Endothelial cell of umbilical vein (primary cell): Measurements from ENCODE around the gene LY6G6C. TPM values are rescaled to one million over a fixed set of nuclear protein-coding genes. Genes with fewer than 3 reads are reported as not detected.

Source experiments
- BruUV-seq: library from RNA; stranded (reverse); fragments of 400-500 nt; replicated peaks from 2 replicates; lab custom pipeline; 2021; lab: Mats Ljungman, UMichigan
- CTCF ChIA-PET: fragments of 300-600, 350-600 bp; sonication (Branson Sonifier 250); formaldehyde crosslinking; loops from one replicate; lab custom pipeline; 2021; ENCODE audit warnings: antibody characterized with exemption, inconsistent platforms; lab: Charles Lee
- POLR2A ChIA-PET: fragments of 300-600, 350-600 bp; sonication (Branson Sonifier 250); formaldehyde crosslinking; loops from one replicate; lab custom pipeline; 2021; ENCODE audit warnings: antibody characterized with exemption, inconsistent platforms; lab: Charles Lee
- DNase-seq: peaks from one replicate; pipeline ENCODE4 v3.0.0-alpha.2; 2011; ENCODE audit warnings: low read depth, low spot score
- FAIRE-seq: peaks from 2 replicates; lab custom pipeline; 2011; peaks lifted over from hg19 to GRCh38; lab: Jason Lieb, UNC
- H2AFZ ChIP-seq: 2 replicates; pipeline ENCODE4 v1.6.0; 2012; ENCODE audit warnings: low read depth, low read length, control low read depth, inconsistent platforms
- H3K27ac ChIP-seq: 2 replicates; pipeline ENCODE4 v1.5.1; 2011; ENCODE audit warnings: low read depth, mild to moderate bottlenecking, control low read depth, low read length, moderate library complexity; ENCODE audit not compliant: insufficient read depth
- H3K27me3 ChIP-seq, 2 experiments: 2 replicates each; pipeline versions ENCODE4 v1.6.0 to v1.6.1; 2011; ENCODE audit warnings: low read length in 2 of 2, mixed read lengths in 1 of 2; ENCODE audit not compliant: control insufficient read depth in 2 of 2, insufficient read depth in 2 of 2
- H3K36me3 ChIP-seq, 2 experiments: 2 replicates in 1 of 2; 3 replicates in 1 of 2; pipeline ENCODE4 v1.5.1; 2011; ENCODE audit warnings: low read length in 2 of 2, mild to moderate bottlenecking in 1 of 2, moderate library complexity in 1 of 2; ENCODE audit not compliant: control insufficient read depth in 2 of 2, insufficient read depth in 2 of 2; ENCODE audit errors: extremely low read depth in 1 of 2
- H3K4me1 ChIP-seq: 3 replicates; pipeline ENCODE4 v1.5.1; 2011; ENCODE audit warnings: mild to moderate bottlenecking, low read length; ENCODE audit not compliant: control insufficient read depth, insufficient read depth; ENCODE audit errors: extremely low read depth
- H3K4me2 ChIP-seq: 2 replicates; pipeline ENCODE4 v1.6.1; 2011; ENCODE audit warnings: low read length, control low read depth, mixed read lengths; ENCODE audit not compliant: insufficient read depth
- H3K4me3 ChIP-seq, 3 experiments: fragments of 200-600 bp in 1 of 3; sonication (generic), shearing (Covaris generic) in 1 of 3; replicated peaks in 1 of 3; 2 replicates each; pipeline ENCODE4 v1.5.1; 2011 to 2016; ENCODE audit warnings: control low read depth in 3 of 3, low read length in 3 of 3, mild to moderate bottlenecking in 2 of 3, inconsistent platforms in 1 of 3, low read depth in 1 of 3, moderate library complexity in 1 of 3; ENCODE audit not compliant: insufficient read depth in 1 of 3
- H3K79me2 ChIP-seq: 2 replicates; pipeline ENCODE4 v1.6.0; 2012; ENCODE audit warnings: low read length, inconsistent platforms; ENCODE audit not compliant: control insufficient read depth, insufficient read depth
- H3K9ac ChIP-seq: replicated peaks from 2 replicates; pipeline ENCODE3; 2011; ENCODE audit warnings: low read length, control low read depth; ENCODE audit not compliant: insufficient read depth; ENCODE audit errors: extremely low read depth
- H3K9me1 ChIP-seq: replicated peaks from 3 replicates; pipeline ENCODE4 v1.6.0; 2011; ENCODE audit warnings: mild to moderate bottlenecking, low read length; ENCODE audit not compliant: control insufficient read depth, insufficient read depth; ENCODE audit errors: extremely low read depth
- H3K9me3 ChIP-seq: replicated peaks from 2 replicates; pipeline ENCODE4 v1.5.1; 2012; ENCODE audit warnings: low read length, inconsistent platforms; ENCODE audit not compliant: control insufficient read depth, insufficient read depth
- H4K20me1 ChIP-seq: replicated peaks from 2 replicates; pipeline ENCODE3; 2011; ENCODE audit warnings: mild to moderate bottlenecking, low read length; ENCODE audit not compliant: control insufficient read depth, insufficient read depth; ENCODE audit errors: extremely low read depth
- CTCF ChIP-seq, 2 donors: IDR thresholded peaks; 1 replicate in 1 of 2; 2 replicates in 1 of 2; pipeline ENCODE4 v1.5.1; 2011; ENCODE audit warnings: low read length in 2 of 2, mild to moderate bottlenecking in 2 of 2, moderate library complexity in 2 of 2, control low read depth in 1 of 2, inconsistent platforms in 1 of 2, low read depth in 1 of 2; ENCODE audit not compliant: insufficient read depth in 1 of 2; ENCODE audit errors: extremely low read depth in 1 of 2
- EZH2 ChIP-seq: IDR thresholded peaks from 2 replicates; pipeline ENCODE4 v1.6.1; 2012; ENCODE audit warnings: borderline replicate concordance, low read depth, mild to moderate bottlenecking, moderate library complexity, low read length, inconsistent platforms; ENCODE audit not compliant: severe bottlenecking
- GATA2 ChIP-seq: IDR thresholded peaks from 2 replicates; pipeline ENCODE4 v1.7.0; 2011; ENCODE audit warnings: low read depth, mild to moderate bottlenecking, moderate library complexity, mixed read lengths, low read length; ENCODE audit not compliant: insufficient read length, insufficient read depth
- JUN ChIP-seq: IDR thresholded peaks from 2 replicates; pipeline ENCODE4 v1.6.1; 2011; ENCODE audit warnings: borderline replicate concordance, low read depth; ENCODE audit not compliant: insufficient read length, insufficient read depth
- MAX ChIP-seq: IDR thresholded peaks from 2 replicates; pipeline ENCODE4 v1.6.1; 2011; ENCODE audit not compliant: insufficient read depth, insufficient read length
- MYC ChIP-seq: IDR thresholded peaks from one replicate; pipeline ENCODE4 v1.6.1; 2011; ENCODE audit warnings: mild to moderate bottlenecking, low read depth, low read length
- POLR2A ChIP-seq: IDR thresholded peaks from 2 replicates; pipeline ENCODE4 v1.6.1; 2012; ENCODE audit warnings: low read depth, mild to moderate bottlenecking, control low read depth, low read length
- POLR2AphosphoS5 ChIP-seq: IDR thresholded peaks from 2 replicates; pipeline ENCODE4 v1.6.1; 2012; ENCODE audit warnings: low read depth, mild to moderate bottlenecking, control low read depth, low read length, moderate library complexity; ENCODE audit not compliant: insufficient read depth
- dilution Hi-C: fragments of 300-500 bp; cut with MboI; formaldehyde crosslinking; loops from one replicate; pipeline ENCODE4 v1.15.0; 2019; ENCODE audit warnings: low sequenced_read_pairs; ENCODE audit not compliant: extremely low pct_ligation_motif_present
- intact Hi-C: fragments of 100-400 bp; cut with micrococcal nuclease; formaldehyde crosslinking; loops from one replicate; pipeline ENCODE4 v1.10.0; 2022
- polyA plus RNA-seq, 4 experiments: library from polyadenylated mRNA; depleted of rRNA in 3 of 4; stranded (reverse) in 3 of 4; unstranded in 1 of 4; fragments of >200 nt; gene quantifications; 2 replicates each; pipeline versions ENCODE4 v1.2.1 to v1.2.3, GENCODE V29; 2011 to 2012; ENCODE audit warnings: missing spikeins in 1 of 4
- total RNA-seq: library from RNA; stranded (reverse); gene quantifications from 2 replicates; pipeline ENCODE4 v1.2.3, GENCODE V29; 2021

LY6G6C gene
- total and polyA plus RNA-seq, 2 donors (not counting 3 experiments of a cell fraction or from before 2014, with no cell fraction given): 0.33 TPM; not detected in 1

GRCh38 chr6:31692886-31693285, 28.7 kb downstream of the LY6G6C start:
- peaks cover 10% of the 10 kb centered on the region for H3K4me1 ChIP-seq
- H3K79me2 ChIP-seq: no peaks in the 10 kb centered on the region
- intact Hi-C loops: no loop called here
- H3K27ac ChIP-seq: no peak overlapping the region
- no TSS peak for BruUV-seq
- ChIA-PET CTCF (interaction anchor here (1.4 to 2.2 kb wide), 3 partner anchors 8 to 137 kb away, joined by 4 to 10 read pairs (median 4); no protein-coding TSS in a partner anchor), POLR2A (no interaction called here)
- FAIRE-seq: no peak
- dilution Hi-C loops: no loop called here
- no peaks in the 10 kb centered on the region for H3K27me3 ChIP-seq
- peaks cover 6 to 43% of the 10 kb centered on the region in 2 experiments for H3K36me3 ChIP-seq
- H4K20me1 ChIP-seq: no peaks in the 10 kb centered on the region
- H3K4me2 ChIP-seq: no peak overlapping the region
- no peaks in the 10 kb centered on the region for H3K9me1 ChIP-seq
- H3K9me3 ChIP-seq: no peaks in the 10 kb centered on the region
- TF ChIP-seq GATA2 (no peak), EZH2 (no peak), POLR2AphosphoS5 (no peak), MAX (no peak), MYC (no peak), JUN (no peak), POLR2A (no peak), CTCF (IDR thresholded peaks at IDR 0.05; ENCODE audit: extremely low read depth in 1 of 2, insufficient read depth in 1 of 2, low read depth in 1 of 2, low read length in 2 of 2) (no peak)
- no peak overlapping the region for H3K4me3 ChIP-seq
- no peak for DNase-seq
- no peak overlapping the region for H2AFZ ChIP-seq
- no peak overlapping the region for H3K9ac ChIP-seq
